Progenitor cell of endocrine pancreas (in vitro differentiated cells): ENCODE data around the gene FDXACB1. TPM values are rescaled to one million over a fixed set of nuclear protein-coding genes. Genes with fewer than 3 reads are reported as not detected.
A peak's percentile ranks its signal among the peaks of the same experiment; 100 is the strongest.
"Not testable (repeated sequence)": the region's sequence is repeated elsewhere in the genome, so short reads cannot be mapped to it uniquely, and the experiment has no call there.

Experiments used
- DNase-seq: peaks from one replicate; pipeline ENCODE4 v3.0.0; 2021; ENCODE audit warnings: low spot score; ENCODE audit not compliant: unreplicated experiment
- H3K27ac Mint-ChIP-seq: 2 replicates; pipeline ENCODE4 v1.8.0; 2021; ENCODE audit warnings: mild to moderate bottlenecking, moderate library complexity, mixed read lengths
- H3K27me3 Mint-ChIP-seq: 2 replicates; pipeline ENCODE4 v1.8.0; 2021; ENCODE audit warnings: mixed read lengths
- H3K36me3 Mint-ChIP-seq: 2 replicates; pipeline ENCODE4 v1.8.0; 2022; ENCODE audit warnings: mixed read lengths; ENCODE audit not compliant: insufficient read depth
- H3K4me1 Mint-ChIP-seq: 2 replicates; pipeline ENCODE4 v1.8.0; 2021; ENCODE audit warnings: low read depth, mixed read lengths
- H3K4me3 Mint-ChIP-seq: 2 replicates; pipeline ENCODE4 v1.8.0; 2021; ENCODE audit warnings: low read depth, mild to moderate bottlenecking, moderate library complexity, mixed read lengths
- H3K9me3 Mint-ChIP-seq: 2 replicates; pipeline ENCODE4 v1.8.0; 2021; ENCODE audit warnings: low read depth, mixed read lengths
- CTCF ChIP-seq: fragments of 200-600 bp; sonication (generic); IDR thresholded peaks from one replicate; pipeline ENCODE4 v1.5.0; 2021; ENCODE audit warnings: antibody characterized with exemption, mild to moderate bottlenecking; ENCODE audit not compliant: unreplicated experiment
- total RNA-seq: library from RNA; stranded (reverse); gene quantifications from 2 replicates; pipeline ENCODE4 v1.2.1, GENCODE V29; 2021

FDXACB1 gene
- total RNA-seq, 1 donor from 2014 or later, result 3.0 TPM

- DNase-seq, result no peak
- H3K4me3 Mint-ChIP-seq, result no peak overlapping the region
- no peak overlapping the region for H3K27ac Mint-ChIP-seq
- peaks cover 2% of the 10 kb centered on the region for H3K4me1 Mint-ChIP-seq
- no peak for TF ChIP-seq CTCF
- peaks cover 4% of the 10 kb centered on the region for H3K36me3 Mint-ChIP-seq
- no peaks in the 10 kb centered on the region for H3K27me3 Mint-ChIP-seq
- H3K9me3 Mint-ChIP-seq, result peaks cover 3% of the 10 kb centered on the region
Observed at GRCh38 chr11:111905411-111905810, 26.4 kb upstream of the FDXACB1 start.

DNA sequence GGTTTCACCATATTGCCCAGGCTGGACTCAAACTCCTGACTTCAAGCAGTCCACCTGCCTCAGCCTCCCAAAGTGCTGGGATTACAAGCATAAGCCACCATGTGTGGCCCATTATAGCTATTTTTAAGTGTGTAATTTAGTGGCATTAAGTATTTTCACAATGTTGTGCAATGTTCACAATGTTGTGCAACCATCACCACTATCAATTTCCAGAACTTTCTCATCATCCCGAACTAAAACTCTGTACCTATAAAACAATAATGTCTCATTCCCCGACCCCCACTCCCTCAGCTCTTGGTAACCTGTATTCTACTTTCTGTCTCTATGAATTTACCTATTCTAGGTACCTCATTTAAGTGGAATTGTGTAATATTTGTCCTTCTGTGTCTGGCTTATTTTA, 7.9 kb upstream of the FDXACB1 start:
- Mint-ChIP-seq H3K4me3 (no peak overlapping the region), H3K27me3 (no peaks in the 10 kb centered on the region), H3K36me3 (peaks cover 2% of the 10 kb centered on the region), H3K4me1 (no peaks in the 10 kb centered on the region), H3K9me3 (no peaks in the 10 kb centered on the region), H3K27ac (no peak overlapping the region)
- DNase-seq, result no peak
- TF ChIP-seq CTCF, result no peak

DNA sequence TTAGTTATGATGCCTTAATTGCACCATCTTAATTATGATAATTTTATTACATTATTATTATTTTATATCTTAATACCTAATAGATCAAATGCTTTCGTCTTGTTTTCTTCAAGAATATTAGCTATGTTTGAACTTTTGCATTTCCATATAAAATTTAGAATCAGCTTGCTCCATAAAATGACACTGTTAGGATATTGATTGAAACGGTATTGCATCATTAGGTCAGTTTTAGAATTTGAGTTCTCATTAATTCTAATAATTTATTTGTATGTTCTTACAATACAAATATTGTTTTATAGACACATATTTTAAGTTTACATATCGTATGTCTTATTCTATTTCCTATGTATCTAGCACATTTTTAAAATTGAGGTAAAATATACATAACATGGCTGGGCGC, 7.1 kb upstream of the FDXACB1 start:
- H3K27me3 Mint-ChIP-seq, result no peaks in the 10 kb centered on the region
- no peak overlapping the region for H3K27ac Mint-ChIP-seq
- H3K9me3 Mint-ChIP-seq, result no peaks in the 10 kb centered on the region
- no peaks in the 10 kb centered on the region for H3K4me1 Mint-ChIP-seq
- no peak for TF ChIP-seq CTCF
- no peak overlapping the region for H3K4me3 Mint-ChIP-seq
- peaks cover 2% of the 10 kb centered on the region for H3K36me3 Mint-ChIP-seq
- no peak for DNase-seq

- not testable (repeated sequence) for H3K27me3 Mint-ChIP-seq, DNase-seq, H3K9me3 Mint-ChIP-seq, H3K4me3 Mint-ChIP-seq, H3K4me1 Mint-ChIP-seq, H3K36me3 Mint-ChIP-seq, H3K27ac Mint-ChIP-seq
Observed at GRCh38 chr11:111885053-111885452, 6.1 kb upstream of the FDXACB1 start.

- no peaks in the 10 kb centered on the region for H3K36me3 Mint-ChIP-seq
- DNase-seq, result no peak
- no peak overlapping the region for H3K27ac Mint-ChIP-seq
- no peak for TF ChIP-seq CTCF
- H3K9me3 Mint-ChIP-seq, result no peaks in the 10 kb centered on the region
- no peaks in the 10 kb centered on the region for H3K27me3 Mint-ChIP-seq
- H3K4me3 Mint-ChIP-seq, result no peak overlapping the region
- peaks cover 10% of the 10 kb centered on the region for H3K4me1 Mint-ChIP-seq
Observed at GRCh38 chr11:111882202-111882601, 3.2 kb upstream of the FDXACB1 start.

GRCh38 chr11:111879637-111879960, 634 bp upstream of the FDXACB1 start:
- H3K27ac Mint-ChIP-seq, result peak overlapping the region; percentile 100
- no peak for DNase-seq
- TF ChIP-seq CTCF, result no peak
- peaks cover 10% of the 10 kb centered on the region for H3K4me1 Mint-ChIP-seq
- H3K4me3 Mint-ChIP-seq, result peak overlapping the region; percentile 94
- no peaks in the 10 kb centered on the region for H3K9me3 Mint-ChIP-seq
- H3K36me3 Mint-ChIP-seq, result peaks cover 4% of the 10 kb centered on the region
- no peaks in the 10 kb centered on the region for H3K27me3 Mint-ChIP-seq
